GM12801 (cell line): Measurements from ENCODE around the gene GALE.

Experiments
- TF ChIP-seq, protein P1 (sequence below): IDR thresholded peaks from one replicate; pipeline ENCODE4 v1.5.1; 2011; ENCODE audit warnings: control low read depth; ENCODE audit not compliant: insufficient read length; ENCODE audit errors: extremely low read depth

Gene GALE

GRCh38 chr1:23748016-23748415, 52.5 kb downstream of the GALE start:
- TF ChIP-seq, protein P1, sequence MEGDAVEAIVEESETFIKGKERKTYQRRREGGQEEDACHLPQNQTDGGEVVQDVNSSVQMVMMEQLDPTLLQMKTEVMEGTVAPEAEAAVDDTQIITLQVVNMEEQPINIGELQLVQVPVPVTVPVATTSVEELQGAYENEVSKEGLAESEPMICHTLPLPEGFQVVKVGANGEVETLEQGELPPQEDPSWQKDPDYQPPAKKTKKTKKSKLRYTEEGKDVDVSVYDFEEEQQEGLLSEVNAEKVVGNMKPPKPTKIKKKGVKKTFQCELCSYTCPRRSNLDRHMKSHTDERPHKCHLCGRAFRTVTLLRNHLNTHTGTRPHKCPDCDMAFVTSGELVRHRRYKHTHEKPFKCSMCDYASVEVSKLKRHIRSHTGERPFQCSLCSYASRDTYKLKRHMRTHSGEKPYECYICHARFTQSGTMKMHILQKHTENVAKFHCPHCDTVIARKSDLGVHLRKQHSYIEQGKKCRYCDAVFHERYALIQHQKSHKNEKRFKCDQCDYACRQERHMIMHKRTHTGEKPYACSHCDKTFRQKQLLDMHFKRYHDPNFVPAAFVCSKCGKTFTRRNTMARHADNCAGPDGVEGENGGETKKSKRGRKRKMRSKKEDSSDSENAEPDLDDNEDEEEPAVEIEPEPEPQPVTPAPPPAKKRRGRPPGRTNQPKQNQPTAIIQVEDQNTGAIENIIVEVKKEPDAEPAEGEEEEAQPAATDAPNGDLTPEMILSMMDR = no peak
